Retinal pigment epithelial cell (primary cell): ENCODE data around the gene PRDM9.

Source experiments
- DNase-seq: peaks from one replicate; pipeline ENCODE4 v3.0.0-alpha.2; 2010; ENCODE audit warnings: low read depth
- H3K4me3 ChIP-seq: 2 replicates; pipeline ENCODE4 v1.5.1; 2011; ENCODE audit warnings: mild to moderate bottlenecking, low read length, control low read depth, moderate library complexity
- CTCF ChIP-seq: conservative IDR thresholded peaks from 2 replicates; pipeline ENCODE4 v1.5.1; 2011; ENCODE audit warnings: low read depth, low read length, control low read depth, inconsistent platforms

PRDM9 gene

GRCh38 chr5:23528677-23529076 lies 21.3 kb downstream of the PRDM9 start:
- DNase-seq, result no peak
- no peak overlapping the region for H3K4me3 ChIP-seq
- TF ChIP-seq CTCF, result no peak

GRCh38 chr5:23530571-23530970 lies 23.2 kb downstream of the PRDM9 start:
- no peak for DNase-seq
- no peak overlapping the region for H3K4me3 ChIP-seq
- TF ChIP-seq CTCF, result no peak

- DNase-seq, result no peak
- no peak for TF ChIP-seq CTCF
- H3K4me3 ChIP-seq, result no peak overlapping the region
These were observed 63.6 kb downstream of the PRDM9 start for GRCh38 chr5:23571059-23571458.
